Neural cell (in vitro differentiated cells): Measurements from ENCODE around the gene ING5. TPM values are rescaled to one million over a fixed set of nuclear protein-coding genes. Genes with fewer than 3 reads are reported as not detected.

Source experiments
- H2AFZ ChIP-seq: fragments of 200-600, 300-800 bp; sonication (generic), shearing (Covaris generic); 2 replicates; pipeline ENCODE4 v1.6.0; 2014; ENCODE audit warnings: low read depth, mild to moderate bottlenecking, antibody characterized with exemption, low read length, moderate library complexity
- H3F3A ChIP-seq: fragments of 200-600 bp; shearing (Covaris generic); 2 replicates; pipeline ENCODE4 v1.6.1; 2016; ENCODE audit warnings: mild to moderate bottlenecking, moderate library complexity, mixed read lengths, antibody characterized with exemption, low read length; ENCODE audit not compliant: insufficient read depth, poor library complexity, severe bottlenecking
- H3K27ac ChIP-seq: fragments of 200-600, 300-800 bp; sonication (generic), shearing (Covaris generic); 2 replicates; pipeline ENCODE4 v1.5.1; 2014; ENCODE audit warnings: mild to moderate bottlenecking, low read length, moderate library complexity
- H3K27me3 ChIP-seq: fragments of 300-800, 200-600 bp; sonication (generic), shearing (Covaris generic); 2 replicates; pipeline ENCODE4 v1.6.0; 2014; ENCODE audit warnings: mild to moderate bottlenecking, low read depth, low read length, moderate library complexity; ENCODE audit not compliant: insufficient read depth
- H3K36me3 ChIP-seq: fragments of 300-800, 200-600 bp; sonication (generic), shearing (Covaris generic); 2 replicates; pipeline ENCODE4 v1.5.1; 2014; ENCODE audit warnings: mild to moderate bottlenecking, antibody characterized with exemption, low read length, moderate library complexity; ENCODE audit not compliant: insufficient read depth
- H3K4me2 ChIP-seq: fragments of 300-800, 200-600 bp; sonication (generic), shearing (Covaris generic); 2 replicates; pipeline ENCODE4 v1.6.0; 2014; ENCODE audit warnings: mild to moderate bottlenecking, low read length
- H3K4me3 ChIP-seq: fragments of 300-800, 200-600 bp; sonication (generic), shearing (Covaris generic); 2 replicates; pipeline ENCODE4 v1.5.1; 2014; ENCODE audit warnings: mild to moderate bottlenecking, low read length, moderate library complexity
- H3K79me2 ChIP-seq: fragments of 200-600 bp; shearing (Covaris generic); replicated peaks from 2 replicates; pipeline ENCODE4 v1.6.0; 2014; ENCODE audit warnings: mild to moderate bottlenecking, low read length, moderate library complexity; ENCODE audit not compliant: insufficient read depth
- H3K9ac ChIP-seq: fragments of 300-800, 200-600 bp; sonication (generic), shearing (Covaris generic); 2 replicates; pipeline ENCODE4 v1.6.1; 2016; ENCODE audit warnings: mild to moderate bottlenecking, low read length, mixed read lengths
- H3K9me2 ChIP-seq: fragments of 200-600 bp; shearing (Covaris generic); 2 replicates; pipeline ENCODE4 v1.6.1; 2016; ENCODE audit warnings: mild to moderate bottlenecking, low read length, mixed read lengths; ENCODE audit not compliant: insufficient read depth
- H3K9me3 ChIP-seq: fragments of 200-600, 300-800 bp; sonication (generic), shearing (Covaris generic); 2 replicates; pipeline ENCODE4 v1.6.1; 2016; ENCODE audit warnings: mild to moderate bottlenecking, mixed run types, low read length, moderate library complexity, mixed read lengths
- H4K20me1 ChIP-seq: fragments of 200-600 bp; shearing (Covaris generic); 2 replicates; pipeline ENCODE4 v1.6.1; 2016; ENCODE audit warnings: mild to moderate bottlenecking, mixed run types; ENCODE audit not compliant: insufficient read depth
- EP300 ChIP-seq: fragments of 450-650 bp; conservative IDR thresholded peaks from 2 replicates; pipeline ENCODE4 v1.6.1; 2014; ENCODE audit warnings: antibody characterized with exemption, mild to moderate bottlenecking, moderate library complexity; ENCODE audit not compliant: poor library complexity, severe bottlenecking
- EZH2 ChIP-seq: fragments of 200-600, 300-800 bp; shearing (Covaris generic), sonication (generic); IDR thresholded peaks from 2 replicates; pipeline ENCODE4 v1.6.1; 2014; ENCODE audit warnings: antibody characterized with exemption, low read length, borderline replicate concordance, mild to moderate bottlenecking; ENCODE audit not compliant: insufficient read depth, poor library complexity, severe bottlenecking
- MXI1 ChIP-seq: fragments of 450-650 bp; conservative IDR thresholded peaks from 2 replicates; pipeline ENCODE4 v1.6.1; 2014; ENCODE audit warnings: antibody characterized with exemption, mild to moderate bottlenecking; ENCODE audit not compliant: poor library complexity, severe bottlenecking
- POLR2AphosphoS5 ChIP-seq: IDR thresholded peaks from 2 replicates; pipeline ENCODE4 v1.6.1; 2012
- RAD21 ChIP-seq: fragments of 450-650 bp; conservative IDR thresholded peaks from 2 replicates; pipeline ENCODE4 v1.6.1; 2014; ENCODE audit warnings: antibody characterized with exemption, mild to moderate bottlenecking, moderate library complexity
- REST ChIP-seq: IDR thresholded peaks from 2 replicates; pipeline ENCODE4 v1.6.1; 2012; ENCODE audit warnings: borderline replicate concordance
- SMC3 ChIP-seq: fragments of 450-650 bp; conservative IDR thresholded peaks from 2 replicates; pipeline ENCODE4 v1.6.1; 2014; ENCODE audit warnings: antibody characterized with exemption, mild to moderate bottlenecking, moderate library complexity; ENCODE audit not compliant: poor library complexity
- TAF1 ChIP-seq: IDR thresholded peaks from 2 replicates; pipeline ENCODE4 v1.6.1; 2012; ENCODE audit warnings: low read depth
- polyA plus RNA-seq: library from polyadenylated mRNA; depleted of rRNA; stranded (reverse); fragments of >200 nt; gene quantifications from 2 replicates; pipeline ENCODE4 v1.2.3, GENCODE V29; 2014
- TF ChIP-seq, protein P1 (sequence below): fragments of 450-650 bp; IDR thresholded peaks from 2 replicates; pipeline ENCODE4 v1.5.1; 2014; ENCODE audit warnings: antibody characterized with exemption, mild to moderate bottlenecking, moderate library complexity; ENCODE audit not compliant: poor library complexity, severe bottlenecking

The ING5 gene
- polyA plus RNA-seq, 1 donor from 2014 or later = 22.8 TPM

GRCh38 chr2:241736111-241736510 is 34.3 kb downstream of the ING5 start:
- Histone ChIP-seq H2AFZ (no peak overlapping the region), H3K9ac (no peak overlapping the region), H3K27ac (no peak overlapping the region), H3K9me2 (no peaks in the 10 kb centered on the region), H3K4me2 (no peak overlapping the region), H3K27me3 (no peaks in the 10 kb centered on the region), H3K4me3 (peak overlapping the region; percentile 97), H4K20me1 (no peaks in the 10 kb centered on the region), H3F3A (no peaks in the 10 kb centered on the region), H3K79me2 (no peaks in the 10 kb centered on the region), H3K9me3 (no peaks in the 10 kb centered on the region), H3K36me3 (no peaks in the 10 kb centered on the region)
- TF ChIP-seq REST (no peak), SMC3 (no peak), MXI1 (no peak), POLR2AphosphoS5 (no peak)
- TF ChIP-seq, protein P1, sequence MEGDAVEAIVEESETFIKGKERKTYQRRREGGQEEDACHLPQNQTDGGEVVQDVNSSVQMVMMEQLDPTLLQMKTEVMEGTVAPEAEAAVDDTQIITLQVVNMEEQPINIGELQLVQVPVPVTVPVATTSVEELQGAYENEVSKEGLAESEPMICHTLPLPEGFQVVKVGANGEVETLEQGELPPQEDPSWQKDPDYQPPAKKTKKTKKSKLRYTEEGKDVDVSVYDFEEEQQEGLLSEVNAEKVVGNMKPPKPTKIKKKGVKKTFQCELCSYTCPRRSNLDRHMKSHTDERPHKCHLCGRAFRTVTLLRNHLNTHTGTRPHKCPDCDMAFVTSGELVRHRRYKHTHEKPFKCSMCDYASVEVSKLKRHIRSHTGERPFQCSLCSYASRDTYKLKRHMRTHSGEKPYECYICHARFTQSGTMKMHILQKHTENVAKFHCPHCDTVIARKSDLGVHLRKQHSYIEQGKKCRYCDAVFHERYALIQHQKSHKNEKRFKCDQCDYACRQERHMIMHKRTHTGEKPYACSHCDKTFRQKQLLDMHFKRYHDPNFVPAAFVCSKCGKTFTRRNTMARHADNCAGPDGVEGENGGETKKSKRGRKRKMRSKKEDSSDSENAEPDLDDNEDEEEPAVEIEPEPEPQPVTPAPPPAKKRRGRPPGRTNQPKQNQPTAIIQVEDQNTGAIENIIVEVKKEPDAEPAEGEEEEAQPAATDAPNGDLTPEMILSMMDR = no peak

DNA sequence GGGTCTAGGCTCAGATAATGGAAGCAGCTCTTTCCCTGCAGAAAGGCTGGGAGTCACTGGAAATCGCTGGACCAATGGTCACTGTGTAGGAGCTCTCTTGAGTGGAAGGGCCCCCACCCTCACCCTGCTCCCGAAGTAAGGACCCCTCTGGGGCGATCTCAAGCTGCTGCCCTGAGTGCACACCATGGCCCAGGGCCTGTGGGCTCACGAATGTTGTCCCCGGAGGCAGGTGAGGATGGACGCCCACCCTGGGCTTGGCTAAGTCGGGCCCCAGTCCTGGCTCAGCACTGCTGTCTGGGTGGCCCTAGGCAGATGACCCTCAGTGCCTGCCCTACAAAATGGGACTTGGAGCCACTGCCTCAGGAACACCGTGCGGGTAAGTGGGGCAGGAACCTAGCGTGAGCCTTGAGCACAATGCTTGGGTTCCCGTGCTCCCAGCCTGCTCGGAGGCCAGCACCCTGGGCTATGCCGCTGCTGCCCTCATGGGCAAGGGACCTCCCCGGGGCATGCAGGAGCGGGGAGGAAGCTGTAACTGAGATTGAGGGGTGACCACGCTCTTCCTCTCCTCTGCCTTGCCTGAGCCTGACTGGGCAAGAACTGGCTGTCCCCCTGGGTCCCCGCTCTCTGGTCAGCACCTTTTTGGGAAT is 36.3 kb downstream of the ING5 start:
- TF ChIP-seq MXI1 (no peak), TAF1 (no peak), EZH2 (no peak), EP300 (no peak)
- no peak overlapping the region for H3K4me2 ChIP-seq

GRCh38 chr2:241739177-241739576 is 37.3 kb downstream of the ING5 start:
- no peak overlapping the region for H3K27ac ChIP-seq
- no peak overlapping the region for H3K9ac ChIP-seq
- no peak overlapping the region for H3K4me3 ChIP-seq
- H3F3A ChIP-seq = no peaks in the 10 kb centered on the region
- no peak for TF ChIP-seq EZH2
- no peak for TF ChIP-seq MXI1
- TF ChIP-seq TAF1 = no peak
- no peak for TF ChIP-seq SMC3
- no peak for TF ChIP-seq RAD21
- no peak for TF ChIP-seq EP300
- TF ChIP-seq, protein P1 = no peak
- no peak for TF ChIP-seq POLR2AphosphoS5
- no peak for TF ChIP-seq REST
- H3K9me3 ChIP-seq = no peaks in the 10 kb centered on the region
- H3K79me2 ChIP-seq = no peaks in the 10 kb centered on the region
- H3K9me2 ChIP-seq = no peaks in the 10 kb centered on the region
- no peaks in the 10 kb centered on the region for H4K20me1 ChIP-seq
- no peaks in the 10 kb centered on the region for H3K27me3 ChIP-seq
- H3K36me3 ChIP-seq = no peaks in the 10 kb centered on the region
- H3K4me2 ChIP-seq = no peak overlapping the region
- no peak overlapping the region for H2AFZ ChIP-seq

More for the DNA sequence above, 36.3 kb downstream of the ING5 start:
- Histone ChIP-seq H3F3A (no peaks in the 10 kb centered on the region), H3K9me2 (no peaks in the 10 kb centered on the region), H3K9me3 (no peaks in the 10 kb centered on the region), H3K27me3 (no peaks in the 10 kb centered on the region), H2AFZ (no peak overlapping the region), H3K27ac (no peak overlapping the region), H3K4me3 (no peak overlapping the region), H4K20me1 (no peaks in the 10 kb centered on the region), H3K36me3 (no peaks in the 10 kb centered on the region), H3K79me2 (no peaks in the 10 kb centered on the region), H3K9ac (no peak overlapping the region)
